Trophoblast cell (in vitro differentiated cells and primary cell): ENCODE measurements around the gene BICC1.
A peak's percentile ranks its signal among the peaks of the same experiment; 100 is the strongest.

Experiments used
- DNase-seq, 2 donors: peaks; one replicate each; pipeline ENCODE4 v3.0.0-alpha.2; 2016
- H2AFZ ChIP-seq: 2 replicates; pipeline ENCODE4 v1.6.1; 2013; ENCODE audit warnings: low read length, moderate library complexity, mild to moderate bottlenecking; ENCODE audit not compliant: insufficient read depth, poor library complexity
- H2AK5ac ChIP-seq: 2 replicates; pipeline ENCODE4 v1.6.1; 2013; ENCODE audit warnings: mild to moderate bottlenecking, low read length
- H2BK120ac ChIP-seq: 2 replicates; pipeline ENCODE4 v1.6.1; 2013; ENCODE audit warnings: low read length, mild to moderate bottlenecking, moderate library complexity; ENCODE audit not compliant: insufficient read depth, poor library complexity
- H2BK12ac ChIP-seq: 2 replicates; pipeline ENCODE4 v1.6.1; 2013; ENCODE audit warnings: mild to moderate bottlenecking, low read length, moderate library complexity
- H2BK5ac ChIP-seq: 2 replicates; pipeline ENCODE4 v1.6.1; 2013; ENCODE audit warnings: low read length, low read depth, moderate library complexity, mild to moderate bottlenecking; ENCODE audit not compliant: poor library complexity
- H3K14ac ChIP-seq: 2 replicates; pipeline ENCODE4 v1.6.1; 2013; ENCODE audit warnings: mild to moderate bottlenecking, low read length
- H3K18ac ChIP-seq: 2 replicates; pipeline ENCODE4 v1.6.1; 2013; ENCODE audit warnings: mild to moderate bottlenecking, low read length
- H3K23ac ChIP-seq: 2 replicates; pipeline ENCODE4 v1.6.1; 2013; ENCODE audit warnings: low read length
- H3K27ac ChIP-seq: 2 replicates; pipeline ENCODE4 v1.5.1; 2013; ENCODE audit warnings: low read depth, mild to moderate bottlenecking, inconsistent platforms, low read length, moderate library complexity
- H3K27me3 ChIP-seq: 2 replicates; pipeline ENCODE4 v1.6.1; 2013; ENCODE audit warnings: inconsistent platforms, mild to moderate bottlenecking, low read length, moderate library complexity; ENCODE audit not compliant: insufficient read depth
- H3K36me3 ChIP-seq, 2 experiments: 1 replicate in 1 of 2; 2 replicates in 1 of 2; pipeline ENCODE4 v1.6.1; 2013; ENCODE audit warnings: low read length in 2 of 2, mild to moderate bottlenecking in 2 of 2, moderate library complexity in 1 of 2; ENCODE audit not compliant: insufficient read depth in 2 of 2, control insufficient read depth in 1 of 2
- H3K4ac ChIP-seq: 2 replicates; pipeline ENCODE4 v1.6.1; 2013; ENCODE audit warnings: low read depth, mild to moderate bottlenecking, low read length, moderate library complexity
- H3K4me1 ChIP-seq, 2 experiments: 1 replicate in 1 of 2; 2 replicates in 1 of 2; pipeline ENCODE4 v1.6.1; 2013; ENCODE audit warnings: low read length in 2 of 2, mild to moderate bottlenecking in 2 of 2, moderate library complexity in 1 of 2; ENCODE audit not compliant: insufficient read depth in 2 of 2, control insufficient read depth in 1 of 2
- H3K4me2 ChIP-seq: 2 replicates; pipeline ENCODE4 v1.6.1; 2013; ENCODE audit warnings: inconsistent platforms, mild to moderate bottlenecking, low read length, moderate library complexity
- H3K4me3 ChIP-seq: 2 replicates; pipeline ENCODE4 v1.5.1; 2013; ENCODE audit warnings: mild to moderate bottlenecking, low read depth, low read length, inconsistent platforms
- H3K79me1 ChIP-seq: one replicate; pipeline ENCODE4 v1.6.1; 2013; ENCODE audit warnings: low read length
- H3K79me2 ChIP-seq: 2 replicates; pipeline ENCODE4 v1.6.1; 2013; ENCODE audit warnings: low read length, mild to moderate bottlenecking; ENCODE audit not compliant: control insufficient read depth, insufficient read depth, poor library complexity
- H3K9ac ChIP-seq: 2 replicates; pipeline ENCODE4 v1.6.1; 2013; ENCODE audit warnings: mild to moderate bottlenecking, low read length
- H3K9me3 ChIP-seq: 2 replicates; pipeline ENCODE4 v1.6.1; 2013; ENCODE audit warnings: low read depth, mild to moderate bottlenecking, control low read depth, inconsistent platforms, low read length; ENCODE audit not compliant: insufficient read depth
- H4K12ac ChIP-seq: 2 replicates; pipeline ENCODE4 v1.6.1; 2013; ENCODE audit warnings: low read depth, mild to moderate bottlenecking, low read length, moderate library complexity
- H4K8ac ChIP-seq: 2 replicates; pipeline ENCODE4 v1.6.1; 2013; ENCODE audit warnings: low read depth, mild to moderate bottlenecking, low read length, moderate library complexity
- H4K91ac ChIP-seq: one replicate; pipeline ENCODE4 v1.6.1; 2013; ENCODE audit warnings: low read depth, mild to moderate bottlenecking, low read length, moderate library complexity
- WGBS: extraction: QIAGEN DNeasy Blood & Tissue Kit; methylation state at CpG from one replicate; pipeline ENCODE4 v1.1.7; 2013; ENCODE audit warnings: missing lambda C conversion rate; ENCODE audit not compliant: insufficient read length, insufficient coverage; ENCODE audit errors: extremely low coverage; 5-methylcytosine and 5-hydroxymethylcytosine counted together

The BICC1 gene

DNA sequence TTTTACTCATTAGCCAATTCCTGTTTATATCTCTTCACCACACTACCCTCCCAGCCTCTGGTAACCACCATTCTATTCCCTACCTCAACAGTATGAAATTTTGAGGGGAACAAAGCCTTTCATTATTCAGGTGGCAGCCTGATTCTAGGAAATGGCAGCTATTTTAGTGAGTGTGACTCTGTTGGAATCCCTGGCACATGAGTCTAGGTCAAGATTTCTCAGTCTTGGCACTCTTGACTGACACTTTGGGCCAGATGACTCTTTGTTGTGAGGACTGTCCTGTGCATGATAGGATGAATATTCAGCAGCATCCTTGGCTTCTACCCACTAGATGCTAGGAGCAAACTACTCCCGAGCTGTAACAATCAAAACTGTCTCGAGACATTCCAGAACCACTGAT lies 341.0 kb downstream of the BICC1 start:
- Histone ChIP-seq H2BK12ac (no peak overlapping the region), H4K91ac (no peak overlapping the region), H3K4me3 (no peak overlapping the region), H2AFZ (no peak overlapping the region), H3K4ac (no peak overlapping the region), H3K18ac (no peak overlapping the region), H3K79me1 (no peaks in the 10 kb centered on the region), H3K9ac (no peak overlapping the region), H3K79me2 (no peaks in the 10 kb centered on the region), H3K36me3 (no peaks in the 10 kb centered on the region), H4K8ac (no peak overlapping the region), H3K9me3 (no peaks in the 10 kb centered on the region), H3K27ac (no peak overlapping the region), H4K12ac (no peak overlapping the region), H2BK120ac (no peak overlapping the region), H2AK5ac (no peak overlapping the region), H3K27me3 (no peaks in the 10 kb centered on the region), H2BK5ac (no peak overlapping the region), H3K4me1 (peaks cover 6 to 8% of the 10 kb centered on the region in 2 experiments), H3K14ac (no peak overlapping the region), H3K23ac (no peak overlapping the region), H3K4me2 (no peak overlapping the region)
- WGBS: no CpG with 5 or more reads among the region's 2 CpGs
- DNase-seq: no peak

- Histone ChIP-seq H3K14ac (no peak overlapping the region), H3K18ac (no peak overlapping the region), H3K23ac (no peak overlapping the region), H3K79me2 (no peaks in the 10 kb centered on the region), H2AFZ (no peak overlapping the region), H3K79me1 (no peaks in the 10 kb centered on the region), H2AK5ac (peak overlapping the region; percentile 29), H3K27ac (no peak overlapping the region), H2BK12ac (peak overlapping the region; percentile 36), H3K9me3 (no peaks in the 10 kb centered on the region), H3K4ac (no peak overlapping the region), H3K27me3 (no peaks in the 10 kb centered on the region), H4K91ac (no peak overlapping the region), H3K4me3 (no peak overlapping the region), H4K12ac (no peak overlapping the region), H2BK120ac (peak overlapping the region; percentile 6), H3K9ac (no peak overlapping the region), H3K4me1 (peaks cover 6 to 8% of the 10 kb centered on the region in 2 experiments), H2BK5ac (no peak overlapping the region), H3K36me3 (no peaks in the 10 kb centered on the region), H3K4me2 (no peak overlapping the region), H4K8ac (no peak overlapping the region)
- DNase-seq: no peak
- no CpG with 5 or more reads among the region's 2 CpGs for WGBS
Observed at GRCh38 chr10:58854811-58855210, 342.1 kb downstream of the BICC1 start.

DNA sequence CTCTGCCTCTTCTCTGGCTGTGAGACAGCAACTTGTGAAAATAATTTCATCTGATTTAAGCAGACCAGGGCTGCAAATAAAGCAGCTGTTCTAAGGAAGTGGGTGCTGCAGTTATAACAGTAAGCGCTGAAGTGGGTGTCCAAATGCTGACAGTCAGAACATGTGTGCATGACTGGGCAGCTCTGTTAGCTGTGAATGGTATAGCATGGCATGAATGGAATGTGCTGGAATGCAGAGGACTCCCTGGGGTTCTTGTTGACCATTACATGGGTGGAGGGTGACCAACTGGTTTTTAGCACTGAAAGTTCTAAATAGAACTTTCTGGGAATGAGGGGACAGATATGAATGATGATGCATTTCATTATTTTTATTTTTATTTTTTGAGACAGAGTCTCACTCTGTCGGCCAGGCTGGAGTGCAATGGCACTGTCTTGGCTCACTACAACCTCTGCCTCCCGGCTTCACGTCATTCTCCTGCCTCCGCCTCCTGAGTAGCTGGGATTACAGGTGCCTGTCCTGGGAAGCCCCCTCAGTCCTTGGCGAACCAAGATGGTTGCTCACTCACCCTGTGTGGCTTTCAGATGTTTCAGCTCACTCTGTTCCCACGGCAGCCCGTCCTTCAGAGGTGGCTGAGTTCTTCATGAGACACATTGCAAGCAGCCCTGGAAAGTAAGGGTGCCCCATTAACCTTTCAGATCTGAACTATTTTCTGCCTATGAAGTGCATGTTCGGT lies 344.0 kb downstream of the BICC1 start:
- Histone ChIP-seq H2AFZ (no peak overlapping the region), H3K36me3 (no peaks in the 10 kb centered on the region), H3K27me3 (no peaks in the 10 kb centered on the region), H3K79me1 (no peaks in the 10 kb centered on the region), H3K23ac (no peak overlapping the region), H4K8ac (no peak overlapping the region), H3K9me3 (no peaks in the 10 kb centered on the region), H4K91ac (peak overlapping the region; percentile 45), H4K12ac (no peak overlapping the region), H3K79me2 (no peaks in the 10 kb centered on the region), H3K4me1 (peaks cover 6 to 8% of the 10 kb centered on the region in 2 experiments), H3K4ac (no peak overlapping the region), H2BK5ac (no peak overlapping the region), H2AK5ac (no peak overlapping the region), H2BK120ac (no peak overlapping the region), H3K4me3 (no peak overlapping the region), H3K18ac (no peak overlapping the region), H2BK12ac (peak overlapping the region; percentile 84), H3K9ac (no peak overlapping the region), H3K27ac (no peak overlapping the region), H3K4me2 (no peak overlapping the region), H3K14ac (no peak overlapping the region)
- DNase-seq: peak; percentile 42 to 77
- WGBS: no CpG with 5 or more reads among the region's 9 CpGs

- H3K79me1 ChIP-seq: no peaks in the 10 kb centered on the region
- H2AK5ac ChIP-seq: peak overlapping the region; percentile 47
- H2BK5ac ChIP-seq: no peak overlapping the region
- no peak overlapping the region for H3K4me2 ChIP-seq
- H3K36me3 ChIP-seq: no peaks in the 10 kb centered on the region
- H4K8ac ChIP-seq: no peak overlapping the region
- no peak overlapping the region for H3K4me3 ChIP-seq
- H3K4ac ChIP-seq: no peak overlapping the region
- H3K18ac ChIP-seq: no peak overlapping the region
- H2AFZ ChIP-seq: no peak overlapping the region
- H4K12ac ChIP-seq: no peak overlapping the region
- H3K27ac ChIP-seq: no peak overlapping the region
- DNase-seq: no peak
- H3K9me3 ChIP-seq: no peaks in the 10 kb centered on the region
- H3K79me2 ChIP-seq: no peaks in the 10 kb centered on the region
- no CpG with 5 or more reads among the region's 3 CpGs for WGBS
- H4K91ac ChIP-seq: no peak overlapping the region
- no peaks in the 10 kb centered on the region for H3K27me3 ChIP-seq
- H3K4me1 ChIP-seq: peaks cover 6 to 8% of the 10 kb centered on the region in 2 experiments
- no peak overlapping the region for H2BK120ac ChIP-seq
- H2BK12ac ChIP-seq: peak overlapping the region; percentile 30
- no peak overlapping the region for H3K23ac ChIP-seq
- H3K9ac ChIP-seq: no peak overlapping the region
- H3K14ac ChIP-seq: no peak overlapping the region
Observed at GRCh38 chr10:58857251-58857805, 344.7 kb downstream of the BICC1 start.
